Urothelium cell line (cell line): Measurements from ENCODE around the gene PILRA.
"Not testable (repeated sequence)": the region's sequence is repeated elsewhere in the genome, so short reads cannot be mapped to it uniquely, and the experiment has no call there.

Experiments used
- DNase-seq: peaks from one replicate; pipeline ENCODE4 v3.0.0; 2011; ENCODE audit warnings: low spot score, mixed read lengths
- FAIRE-seq: peaks from 2 replicates; lab custom pipeline; 2011; peaks lifted over from hg19 to GRCh38; lab: Jason Lieb, UNC

PILRA gene

GRCh38 chr7:100357131-100357561 lies 16.1 kb upstream of the PILRA start:
- DNase-seq, result no peak
- FAIRE-seq, result no peak

- FAIRE-seq (no peak), DNase-seq (no peak)
Measured at GRCh38 chr7:100358027-100358856, 15.0 kb upstream of the PILRA start, which contains the start of gene PILRB. PILRB (plus strand) TSS chr7:100358117; CDS start chr7:100358303, 186 bp downstream.

- FAIRE-seq (no peak), DNase-seq (no peak)
Measured at GRCh38 chr7:100358857-100359212, 14.5 kb upstream of the PILRA start.

- no peak for FAIRE-seq
- no peak for DNase-seq
Measured at GRCh38 chr7:100360135-100360854, 13.0 kb upstream of the PILRA start.

- DNase-seq (no peak), FAIRE-seq (no peak)
Measured at GRCh38 chr7:100363098-100363497, 10.2 kb upstream of the PILRA start.

GRCh38 chr7:100363797-100364196 lies 9.5 kb upstream of the PILRA start:
- DNase-seq, FAIRE-seq: not testable (repeated sequence)

- FAIRE-seq (no peak), DNase-seq (no peak)
Measured at GRCh38 chr7:100364480-100364879, 8.8 kb upstream of the PILRA start.

GRCh38 chr7:100365998-100366367 lies 7.3 kb upstream of the PILRA start:
- DNase-seq, FAIRE-seq: not testable (repeated sequence)

GRCh38 chr7:100366411-100367250 lies 6.7 kb upstream of the PILRA start:
- FAIRE-seq (no peak), DNase-seq (no peak)

- FAIRE-seq (no peak), DNase-seq (no peak)
Measured at GRCh38 chr7:100367251-100367620, 6.1 kb upstream of the PILRA start.

- no peak for FAIRE-seq
- no peak for DNase-seq
Measured at GRCh38 chr7:100367676-100368613, 5.3 kb upstream of the PILRA start.

GRCh38 chr7:100369105-100369504 lies 4.2 kb upstream of the PILRA start:
- no peak for DNase-seq
- FAIRE-seq, result no peak

- DNase-seq (no peak), FAIRE-seq (no peak)
Measured at GRCh38 chr7:100370303-100370702, 3.0 kb upstream of the PILRA start.

- no peak for DNase-seq
- FAIRE-seq, result no peak
Measured at GRCh38 chr7:100370746-100371145, 2.5 kb upstream of the PILRA start.

GRCh38 chr7:100371561-100372171 lies 1.6 kb upstream of the PILRA start:
- FAIRE-seq (no peak), DNase-seq (no peak)

GRCh38 chr7:100372256-100372655 lies 1.0 kb upstream of the PILRA start:
- DNase-seq (no peak), FAIRE-seq (no peak)

- FAIRE-seq, result no peak
- no peak for DNase-seq
Measured at GRCh38 chr7:100372694-100373093, 593 bp upstream of the PILRA start.

- DNase-seq, FAIRE-seq: not testable (repeated sequence)
Measured at GRCh38 chr7:100373870-100374598, 747 bp downstream of the PILRA start.

- no peak for FAIRE-seq
- no peak for DNase-seq
Measured at GRCh38 chr7:100374601-100375000, 1.3 kb downstream of the PILRA start.
